Activated CD4-positive, alpha-beta T cell treated with anti-CD3 and anti-CD28 coated beads for 4 hours (primary cell): Measurements from ENCODE around the gene UTP20.
"Not testable (repeated sequence)": the region's sequence is repeated elsewhere in the genome, so short reads cannot be mapped to it uniquely, and the experiment has no call there.

Experiments
- DNase-seq, 2 donors: peaks; one replicate each; pipeline ENCODE4 v3.0.0-alpha.2; 2020

The UTP20 gene

DNA sequence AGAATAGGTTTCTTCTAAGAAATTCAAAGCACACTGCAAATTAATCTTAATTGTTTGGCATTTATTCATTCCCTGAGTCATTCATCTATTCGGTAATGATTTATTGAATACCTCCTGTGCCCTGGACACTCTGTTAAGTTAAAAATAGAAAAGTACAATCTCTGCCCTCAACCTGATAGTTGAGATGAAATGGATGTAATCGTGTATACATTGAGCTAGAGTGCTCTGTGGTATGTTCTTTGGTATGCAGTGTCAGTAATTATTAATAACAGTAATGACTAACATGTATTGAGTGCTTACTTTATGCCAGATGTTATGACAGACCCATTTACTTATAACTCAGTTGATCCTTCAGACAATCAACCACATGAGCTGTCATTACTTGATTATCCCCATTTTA, 47.6 kb downstream of the UTP20 start:
- DNase-seq = no peak

DNA sequence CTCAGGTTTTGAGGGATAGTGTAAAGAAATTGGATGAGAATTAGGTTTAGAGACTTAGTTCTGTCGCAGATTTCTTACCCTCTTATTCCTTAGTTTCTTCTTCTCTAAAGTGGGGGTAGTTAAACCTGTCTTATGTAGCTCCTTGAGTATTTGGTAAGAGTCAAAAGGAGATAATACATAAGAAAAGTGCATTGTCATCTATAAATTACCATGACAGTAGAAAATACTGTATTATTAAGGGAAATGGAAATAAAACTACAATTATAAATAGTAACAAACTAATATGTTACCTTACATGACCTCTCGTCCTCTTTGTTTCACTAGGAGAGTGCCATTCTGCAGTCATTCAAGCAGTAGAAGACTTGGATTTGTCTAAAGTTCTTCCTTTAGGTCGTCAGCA, 49.0 kb downstream of the UTP20 start:
- DNase-seq = no peak

- DNase-seq = no peak
These were observed 50.7 kb downstream of the UTP20 start for GRCh38 chr12:101330631-101331030.

GRCh38 chr12:101336437-101336836, 56.5 kb downstream of the UTP20 start:
- DNase-seq = no peak

DNA sequence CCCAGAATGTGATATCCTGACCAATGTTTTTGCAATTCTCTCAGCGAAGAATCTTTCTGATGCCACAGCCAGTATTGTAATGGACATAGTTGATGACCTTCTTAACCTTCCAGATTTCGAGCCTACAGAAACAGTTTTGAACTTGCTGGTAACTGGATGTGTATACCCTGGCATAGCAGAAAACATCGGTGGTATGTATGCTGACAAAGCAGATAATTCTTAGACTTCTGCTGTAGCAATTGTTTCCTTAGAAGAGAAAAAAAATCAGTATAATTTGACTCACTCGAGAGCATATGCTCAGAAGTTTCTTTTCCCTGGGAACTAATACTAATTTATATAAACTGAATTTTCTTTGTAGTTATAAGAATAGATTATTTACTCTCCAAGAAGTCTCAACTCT, 58.2 kb downstream of the UTP20 start:
- no peak for DNase-seq

GRCh38 chr12:101343893-101344292, 64.0 kb downstream of the UTP20 start:
- no peak for DNase-seq

DNA sequence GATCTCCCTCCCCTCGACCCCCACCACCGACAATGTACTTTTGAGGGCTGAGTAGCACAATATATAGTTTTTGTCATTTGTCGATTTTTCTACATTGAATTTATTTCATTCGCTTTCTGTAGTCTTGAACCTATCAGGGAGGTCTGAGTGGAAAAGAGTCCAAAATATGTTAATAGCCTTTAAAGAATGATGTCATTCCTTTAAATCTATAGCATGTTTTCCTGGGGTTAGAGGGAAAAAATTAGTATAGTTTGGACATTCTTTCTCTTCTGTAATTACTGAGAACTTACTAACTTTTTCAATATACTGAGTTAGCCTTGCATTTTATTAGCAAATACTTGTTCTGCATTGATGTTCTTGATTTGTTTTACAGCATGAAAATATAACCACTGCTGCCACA, 71.8 kb downstream of the UTP20 start:
- DNase-seq = no peak

- no peak for DNase-seq
These were observed 76.9 kb downstream of the UTP20 start for GRCh38 chr12:101356794-101357193.

- DNase-seq = no peak
These were observed 81.5 kb downstream of the UTP20 start for GRCh38 chr12:101361455-101361854.

DNA sequence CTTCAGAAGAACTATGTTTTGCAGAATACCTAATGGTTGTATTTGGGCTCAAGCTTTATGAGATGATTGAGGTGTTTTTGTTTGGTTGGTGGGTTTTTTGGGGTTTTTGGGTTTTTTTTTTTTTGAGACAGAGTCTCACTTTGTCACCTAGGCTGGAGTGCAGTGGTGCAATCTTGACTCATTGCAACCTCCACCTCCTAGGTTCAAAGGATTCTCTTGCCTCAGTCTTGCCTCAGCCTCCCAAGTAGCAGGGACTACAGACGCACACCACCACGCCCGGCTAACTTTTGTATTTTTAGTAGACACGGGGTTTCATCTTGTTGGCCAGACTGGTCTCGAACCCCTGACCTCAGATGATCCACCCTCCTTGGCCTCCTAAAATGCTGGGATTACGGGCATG, 88.1 kb downstream of the UTP20 start:
- no peak for DNase-seq

DNA sequence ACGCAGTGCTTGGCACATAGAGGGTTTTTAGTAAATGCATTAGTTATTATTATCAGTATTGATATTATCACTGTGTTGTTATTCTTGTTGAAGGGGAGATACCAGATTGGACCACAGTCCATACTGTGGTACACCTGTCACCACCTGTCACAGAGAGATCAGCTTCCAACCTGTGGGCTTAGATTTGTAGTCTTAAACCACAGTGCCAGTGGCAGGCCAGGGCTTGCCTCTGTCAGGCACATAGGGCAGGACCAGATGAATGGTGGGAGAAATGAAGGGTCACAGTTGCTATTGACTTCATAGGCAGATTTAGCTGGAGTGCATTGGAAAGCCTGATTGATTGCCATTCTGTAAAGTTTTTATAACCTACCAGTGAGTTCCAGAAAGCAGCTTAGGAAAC, 92.5 kb downstream of the UTP20 start:
- DNase-seq = no peak

GRCh38 chr12:101375573-101375972, 95.7 kb downstream of the UTP20 start:
- no peak for DNase-seq

- DNase-seq = no peak
These were observed 99.2 kb downstream of the UTP20 start for GRCh38 chr12:101379149-101379548.

DNA sequence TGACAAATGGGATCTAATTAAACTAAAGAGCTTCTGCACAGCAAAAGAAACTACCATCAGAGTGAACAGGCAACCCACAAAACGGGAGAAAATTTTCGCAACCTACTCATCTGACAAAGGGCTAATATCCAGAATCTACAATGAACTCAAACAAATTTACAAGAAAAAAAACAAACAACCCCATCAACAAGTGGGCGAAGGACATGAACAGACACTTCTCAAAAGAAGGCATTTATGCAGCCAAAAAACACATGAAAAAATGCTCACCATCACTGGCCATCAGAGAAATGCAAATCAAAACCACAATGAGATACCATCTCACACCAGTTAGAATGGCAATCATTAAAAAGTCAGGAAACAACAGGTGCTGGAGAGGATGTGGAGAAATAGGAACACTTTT, 111.3 kb downstream of the UTP20 start:
- DNase-seq = not testable (repeated sequence)

DNA sequence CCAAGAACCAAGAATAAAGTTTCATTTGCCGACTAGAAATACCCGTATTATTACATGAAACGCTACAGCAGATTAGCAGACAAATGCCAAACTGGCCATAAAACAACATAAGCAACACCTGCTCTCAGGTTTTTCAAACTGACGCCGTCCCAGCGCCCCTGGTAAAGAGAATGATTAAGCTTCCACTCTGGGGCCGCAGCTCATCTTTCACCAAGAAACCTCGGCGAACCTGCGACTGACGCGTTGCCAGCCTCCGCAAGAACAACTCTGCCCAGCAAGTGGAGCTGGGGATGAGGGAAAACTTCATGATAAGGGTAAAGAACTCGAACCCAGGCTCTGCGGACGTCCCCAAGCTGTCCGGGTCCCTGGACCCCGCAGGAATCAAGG, 127.1 kb downstream of the UTP20 start:
- DNase-seq = peak in 1 of 2 donors; percentile 16

DNA sequence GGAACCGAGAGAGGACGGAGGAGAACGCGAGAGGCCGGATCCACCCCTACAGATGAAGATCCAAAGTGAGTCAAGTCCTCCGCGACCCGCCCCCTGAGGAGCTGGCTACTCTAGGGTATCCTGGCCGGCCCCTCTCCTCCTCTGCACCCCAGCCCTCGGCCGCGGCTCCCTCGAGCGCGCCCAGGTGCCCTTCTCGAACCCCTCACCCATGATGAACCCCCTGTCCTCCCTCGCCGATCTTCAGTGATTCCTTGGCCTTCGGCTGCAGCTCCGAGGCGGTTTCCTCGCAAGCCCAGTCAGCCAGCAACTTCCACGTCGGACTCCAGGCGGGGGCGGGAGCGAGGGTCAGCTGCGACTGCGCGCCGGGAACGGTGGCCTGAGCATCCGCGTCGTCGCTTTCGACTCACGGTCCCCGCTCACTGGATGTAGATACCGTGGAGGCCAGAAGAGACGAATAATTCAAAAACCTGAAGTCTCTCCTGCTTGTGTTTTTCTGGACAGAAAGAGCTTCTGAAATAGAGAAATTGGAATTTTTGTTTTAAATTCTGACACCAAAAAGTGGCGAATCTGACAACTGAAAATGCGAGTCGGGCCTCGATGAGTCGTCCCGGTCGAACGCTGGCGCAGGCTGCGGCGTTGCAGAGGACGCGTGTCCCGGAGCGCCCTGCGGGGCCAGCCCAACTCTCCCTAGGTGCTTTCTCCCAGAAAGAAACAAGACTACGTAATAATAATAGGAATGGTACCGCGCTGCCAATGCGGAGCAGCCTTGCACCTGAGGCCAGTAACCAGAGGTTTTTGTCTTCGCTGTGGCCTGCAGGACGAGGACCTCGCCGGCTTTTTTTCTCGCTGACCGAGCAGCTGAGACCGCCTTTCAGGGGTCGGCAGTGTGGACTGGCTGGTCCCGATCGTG, 127.8 kb downstream of the UTP20 start, which contains the start of gene ARL1:
TSS of gene ARL1 (minus strand) at position 337 of the 910 bp plus-strand sequence. CDS start at position 210, 127 bp downstream.
- peak; percentile 77 to 79 for DNase-seq

DNA sequence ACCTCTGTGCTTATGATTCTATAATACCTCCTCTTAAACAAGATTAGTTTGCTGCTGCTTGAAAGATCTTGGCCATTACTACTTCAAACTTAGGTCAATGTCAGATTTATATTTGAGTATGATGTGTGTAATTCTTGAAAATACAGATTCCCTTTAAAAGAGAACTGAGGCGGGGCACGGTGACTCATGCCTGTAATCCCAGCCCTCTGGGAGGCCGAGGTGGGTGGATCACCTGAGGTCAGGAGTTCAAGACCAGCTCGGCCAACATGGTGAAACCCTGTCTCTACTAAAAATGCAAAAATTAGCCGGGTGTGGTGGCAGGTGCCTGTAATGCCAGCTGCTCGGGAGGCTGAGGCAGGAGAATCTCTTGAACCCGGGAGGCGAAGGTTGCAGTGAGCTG, 130.3 kb downstream of the UTP20 start:
- not testable (repeated sequence) for DNase-seq

GRCh38 chr12:101414533-101415119, 134.7 kb downstream of the UTP20 start:
- DNase-seq = no peak

DNA sequence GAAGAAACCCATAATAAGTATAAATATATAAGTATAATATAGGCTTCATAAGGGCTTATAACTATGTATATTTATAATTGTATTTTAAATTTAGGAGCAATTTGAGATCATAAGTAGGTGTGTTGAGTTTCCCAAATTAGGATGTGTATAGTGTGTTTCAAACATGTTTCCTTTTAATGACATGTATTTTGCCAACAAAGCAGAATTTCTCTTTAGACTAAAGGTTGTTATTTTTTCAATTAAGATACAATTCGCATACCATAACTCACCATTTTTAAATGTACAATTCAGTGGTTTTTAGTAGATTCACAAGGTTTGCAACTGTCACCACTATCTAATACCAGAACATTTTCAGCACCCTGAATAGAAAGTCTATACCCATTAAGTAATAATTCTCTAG, 135.3 kb downstream of the UTP20 start:
- no peak for DNase-seq

DNA sequence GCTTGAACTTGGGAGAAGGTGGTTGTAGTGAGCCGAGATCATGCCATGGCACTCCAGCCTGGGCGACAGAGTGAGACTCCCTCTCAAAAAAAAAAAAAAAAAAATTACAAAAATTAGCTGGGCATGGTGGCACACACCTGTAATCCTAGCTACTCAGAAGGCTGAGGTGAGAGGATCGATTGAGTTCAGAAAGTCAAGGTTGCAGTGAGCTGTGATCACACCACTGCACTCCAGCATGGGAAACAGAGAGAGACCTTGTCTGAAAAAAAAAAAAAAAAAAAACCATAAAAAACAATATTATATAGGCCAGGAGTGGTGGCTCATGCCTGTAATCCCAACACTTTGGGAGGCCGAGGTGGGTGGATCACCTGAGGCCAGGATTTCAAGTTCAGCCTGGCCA, 142.2 kb downstream of the UTP20 start:
- not testable (repeated sequence) for DNase-seq

DNA sequence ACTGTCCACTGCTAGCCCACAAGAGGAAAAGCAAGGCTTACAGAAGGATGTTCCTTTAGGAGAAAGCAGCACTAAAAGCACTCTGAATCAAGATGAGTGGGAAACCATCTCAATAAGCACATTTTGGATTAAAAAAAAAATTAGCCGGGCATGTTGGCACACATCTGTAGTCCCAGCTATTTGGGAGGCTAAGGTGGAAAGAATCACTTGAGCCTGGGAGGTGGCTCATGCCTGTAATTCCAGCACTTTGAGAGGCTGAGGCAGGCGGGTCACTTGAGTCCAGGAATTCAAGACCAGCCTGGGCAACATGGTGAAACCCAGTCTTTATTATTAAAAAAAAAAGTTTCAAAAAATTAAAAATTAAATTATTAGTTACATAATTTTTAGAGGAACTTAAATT, 144.7 kb downstream of the UTP20 start:
- no peak for DNase-seq

DNA sequence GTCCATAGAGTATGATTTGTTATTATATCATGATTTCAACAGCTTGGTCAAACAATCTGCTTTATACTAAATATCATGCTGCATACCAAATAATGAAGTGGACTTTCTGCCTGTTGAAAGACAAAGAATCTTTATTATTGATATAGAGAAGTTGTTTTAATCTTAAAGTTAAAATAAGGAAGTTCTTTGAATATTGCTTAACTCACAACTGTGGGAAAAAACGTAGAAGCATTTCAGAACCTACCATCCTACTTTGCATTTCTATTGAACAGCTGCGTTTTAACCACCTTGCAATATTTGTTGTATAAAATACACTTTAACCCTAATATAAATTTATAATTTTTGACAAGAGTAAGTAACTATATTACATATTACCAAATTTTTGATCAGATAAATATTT, 150.6 kb downstream of the UTP20 start:
- DNase-seq = no peak

DNA sequence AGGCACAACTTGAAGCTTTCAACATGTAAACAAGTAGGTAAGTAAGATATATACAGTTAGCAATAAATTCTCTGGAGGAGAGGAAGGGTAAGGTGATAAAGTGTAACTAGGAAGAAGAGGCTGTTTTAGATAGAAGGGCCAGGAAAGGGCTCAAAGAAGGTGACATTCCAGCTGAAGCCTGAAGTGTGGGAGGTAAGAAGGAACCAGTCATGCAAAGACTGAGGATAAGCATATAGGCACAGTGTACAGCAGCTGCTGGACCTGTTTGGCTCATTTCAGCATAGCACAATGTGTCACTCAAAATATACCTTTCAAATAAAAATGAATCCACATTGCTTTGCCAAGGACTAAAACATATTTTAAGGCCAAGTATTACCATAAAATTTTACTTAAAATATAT, 156.2 kb downstream of the UTP20 start:
- no peak for DNase-seq
